GM04504 (cell line): ENCODE measurements around the gene QSOX1.
"Not testable (repeated sequence)": the region's sequence is repeated elsewhere in the genome, so short reads cannot be mapped to it uniquely, and the experiment has no call there.

Experiments
- DNase-seq: peaks from one replicate; pipeline ENCODE4 v3.0.0-alpha.2; 2012; ENCODE audit warnings: low read depth

Gene QSOX1

DNA sequence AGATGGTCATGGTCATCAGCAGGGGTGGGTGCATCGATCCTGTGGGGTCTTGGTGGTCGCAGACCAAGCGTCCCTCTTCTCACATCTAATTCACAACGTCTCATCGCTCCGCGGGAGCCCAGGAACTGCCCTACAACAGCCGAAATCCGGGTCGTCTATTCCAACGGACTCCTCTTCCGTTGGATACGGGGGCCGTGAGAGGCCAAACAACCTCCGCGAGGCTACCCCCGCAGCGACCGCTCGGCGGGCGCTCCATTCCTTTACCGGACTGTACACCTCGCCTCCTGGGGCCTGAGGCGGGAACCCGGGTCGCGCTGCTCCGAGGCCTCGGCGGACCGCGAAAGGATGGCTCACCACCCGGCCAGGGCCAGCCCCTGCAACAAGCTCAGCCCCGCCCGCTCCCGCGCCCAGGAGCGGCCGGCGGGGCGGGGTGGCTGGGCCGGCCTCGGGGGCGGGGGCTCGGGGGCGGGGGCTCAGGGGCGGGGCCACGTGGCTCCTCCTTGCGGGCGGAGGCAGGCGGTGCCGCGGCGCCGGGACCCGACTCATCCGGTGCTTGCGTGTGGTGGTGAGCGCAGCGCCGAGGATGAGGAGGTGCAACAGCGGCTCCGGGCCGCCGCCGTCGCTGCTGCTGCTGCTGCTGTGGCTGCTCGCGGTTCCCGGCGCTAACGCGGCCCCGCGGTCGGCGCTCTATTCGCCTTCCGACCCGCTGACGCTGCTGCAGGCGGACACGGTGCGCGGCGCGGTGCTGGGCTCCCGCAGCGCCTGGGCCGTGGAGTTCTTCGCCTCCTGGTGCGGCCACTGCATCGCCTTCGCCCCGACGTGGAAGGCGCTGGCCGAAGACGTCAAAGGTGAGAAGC is at the start of gene QSOX1:
TSS of gene QSOX1 (plus strand) at position 545 of the 857 bp plus-strand sequence. CDS start at position 584, 39 bp downstream.
- peak; percentile 68 for DNase-seq

GRCh38 chr1:180112091-180112490 is 42.6 kb upstream of the QSOX1 start:
- no peak for DNase-seq

- DNase-seq = no peak
Observed at GRCh38 chr1:180112984-180113647, 41.6 kb upstream of the QSOX1 start.

DNA sequence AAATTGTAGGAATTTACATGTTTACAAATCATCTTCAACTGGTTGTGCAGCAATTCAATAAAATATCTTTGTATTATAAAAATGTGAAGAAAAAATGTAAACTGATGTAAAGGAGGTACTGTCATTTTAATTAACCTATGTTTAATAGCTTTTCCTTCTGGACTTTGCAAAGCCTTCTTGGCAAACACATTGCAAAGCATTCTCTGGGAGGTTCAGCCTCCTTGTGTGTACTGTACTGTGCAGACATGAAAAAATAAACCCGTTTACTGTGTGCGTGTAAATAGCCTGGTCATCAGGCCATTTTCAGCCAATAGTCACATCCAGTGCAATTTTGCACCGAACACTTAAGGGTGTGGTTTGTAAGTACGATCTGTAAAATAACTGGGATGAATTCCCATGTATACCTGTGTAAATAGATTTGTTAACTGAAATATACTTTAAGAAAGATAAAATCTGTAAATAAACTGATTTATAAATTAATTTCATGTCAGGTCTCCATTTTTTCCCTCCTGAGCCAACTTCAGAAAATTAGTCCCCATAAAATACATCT is 40.2 kb upstream of the QSOX1 start:
- DNase-seq = no peak

DNA sequence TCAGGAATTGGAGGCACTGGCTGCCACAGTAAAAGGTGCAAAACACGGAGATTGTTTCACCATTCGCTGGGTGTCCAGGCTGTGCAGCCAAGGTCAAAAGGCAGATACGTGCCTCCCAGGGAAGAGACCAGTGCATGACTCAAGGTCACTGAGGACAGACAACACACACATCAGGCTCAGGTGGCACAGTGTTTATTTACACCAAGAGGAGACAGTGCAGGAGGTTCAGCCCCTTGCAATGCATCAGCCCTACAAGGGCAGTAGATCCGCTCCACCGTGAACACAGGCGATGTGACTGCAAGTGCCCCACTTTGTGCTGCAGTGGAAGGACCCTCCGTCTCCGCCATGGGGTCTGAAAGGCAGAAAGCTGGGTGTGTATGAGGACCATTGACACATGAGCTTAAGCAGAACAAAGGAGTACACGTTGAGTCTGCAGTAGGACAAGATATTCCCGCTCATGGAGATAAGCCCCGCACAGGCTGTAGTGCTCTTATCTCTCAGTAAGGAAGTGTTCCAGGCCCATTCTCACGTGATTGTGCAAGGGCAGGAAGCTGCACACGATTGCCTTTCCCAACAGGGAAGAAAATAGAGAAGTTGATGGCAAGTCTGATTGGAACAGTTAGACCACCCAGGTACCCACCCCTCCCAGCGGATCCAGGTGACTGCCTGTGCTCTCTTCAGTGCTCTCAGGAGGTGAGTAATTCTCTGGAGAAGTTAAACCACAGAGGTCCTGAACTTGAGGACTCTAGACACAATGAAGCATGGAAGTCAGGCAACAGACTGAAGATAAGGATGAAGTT is 37.5 kb upstream of the QSOX1 start:
- no peak for DNase-seq

GRCh38 chr1:180117764-180118116 is 36.9 kb upstream of the QSOX1 start:
- peak; percentile 70 for DNase-seq

DNA sequence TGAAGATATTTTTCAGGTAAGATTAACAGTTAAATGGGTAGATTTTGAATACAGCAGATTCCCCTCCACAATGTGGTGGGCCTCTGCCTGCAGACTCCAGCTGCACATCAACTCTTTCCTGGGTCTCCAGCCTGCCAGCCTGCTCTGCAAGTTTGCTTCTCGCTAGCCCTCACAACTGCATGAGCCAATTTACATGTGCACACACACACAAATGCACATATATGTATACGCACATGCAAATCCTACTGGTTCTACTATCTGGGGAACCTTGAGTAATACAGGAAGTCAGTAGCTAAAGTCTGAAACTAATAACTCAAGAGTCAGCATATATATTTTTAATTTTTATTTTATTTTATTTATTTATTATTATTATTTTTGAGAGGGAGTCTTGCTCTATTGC is 34.8 kb upstream of the QSOX1 start:
- no peak for DNase-seq

GRCh38 chr1:180123463-180123936 is 31.2 kb upstream of the QSOX1 start:
- peak; percentile 6 for DNase-seq

DNA sequence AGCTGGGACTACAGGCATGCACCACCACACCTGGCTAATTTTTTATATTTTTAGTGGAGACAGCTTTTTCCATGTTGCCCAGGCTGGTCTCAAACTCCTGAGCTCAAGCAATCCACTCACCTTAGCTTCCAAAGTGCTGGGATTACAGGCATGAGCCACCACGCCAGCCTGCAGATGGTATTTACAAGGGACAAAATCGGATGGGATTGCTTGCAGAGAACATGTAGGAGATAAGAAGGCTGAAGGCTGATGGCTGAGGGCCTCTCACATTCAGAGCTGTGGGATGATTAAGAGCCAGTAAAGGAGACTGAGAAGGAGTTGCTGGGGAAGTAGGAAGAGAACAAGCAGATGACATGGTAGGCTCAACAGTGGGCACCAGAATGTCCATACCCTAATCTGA is 24.0 kb upstream of the QSOX1 start:
- no peak for DNase-seq

DNA sequence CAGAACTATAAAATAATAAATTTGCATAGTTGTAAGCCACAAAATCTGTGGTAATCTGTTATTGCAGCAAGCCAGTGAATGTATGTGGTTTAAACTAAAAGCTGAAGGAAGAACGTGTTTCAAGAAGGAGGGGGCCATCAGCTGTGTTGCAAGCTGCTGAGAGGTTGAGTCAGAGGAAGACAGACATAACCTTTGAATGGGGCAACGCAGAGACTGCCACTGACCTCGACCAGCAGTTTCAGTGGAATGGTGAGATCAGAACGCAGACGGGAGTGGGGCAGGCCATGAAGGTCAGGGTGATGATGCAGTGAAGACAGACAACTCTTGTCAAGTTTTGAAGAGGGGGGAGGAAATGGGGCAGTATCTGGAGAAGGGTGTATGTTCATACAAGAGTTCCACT is 23.2 kb upstream of the QSOX1 start:
- DNase-seq = peak; percentile 79

DNA sequence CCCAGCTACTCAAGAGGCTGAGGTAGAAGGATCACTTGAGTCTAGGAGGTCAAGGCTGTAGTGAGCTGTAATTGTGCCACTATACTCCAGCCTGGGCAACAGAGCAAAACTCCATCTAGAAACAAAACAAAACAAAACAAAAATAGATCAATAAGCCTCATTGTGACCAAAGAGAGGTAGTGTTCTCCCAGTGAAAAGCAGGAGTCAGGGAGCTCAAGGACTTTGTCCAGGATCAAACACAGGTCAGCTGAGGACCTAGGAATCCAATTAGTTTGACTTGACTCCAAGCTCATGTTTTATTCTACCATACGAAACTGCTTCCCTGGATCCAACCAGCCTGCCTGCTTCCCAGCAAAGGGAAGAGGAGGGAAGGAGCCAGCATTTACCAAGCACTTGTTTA is 21.5 kb upstream of the QSOX1 start:
- no peak for DNase-seq

DNA sequence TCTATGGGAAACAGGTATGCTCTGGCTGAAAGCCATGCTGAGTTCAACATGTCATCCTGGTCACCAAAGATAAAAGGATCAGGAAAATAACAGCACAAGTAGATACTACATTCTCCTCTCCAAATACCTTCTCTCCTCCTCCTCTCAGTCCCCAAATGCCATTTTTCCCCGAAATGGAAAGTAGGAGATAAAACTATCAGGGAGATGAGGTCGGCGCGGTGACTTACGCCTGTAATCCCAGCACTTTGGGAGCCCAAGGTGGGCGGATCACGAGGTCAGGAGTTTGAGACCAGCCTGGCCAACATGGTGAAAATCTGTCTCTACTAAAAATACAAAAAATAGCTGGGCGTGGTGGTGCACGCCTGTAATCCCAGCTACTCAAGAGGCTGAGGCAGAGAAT is 21.0 kb upstream of the QSOX1 start:
- DNase-seq = not testable (repeated sequence)

GRCh38 chr1:180135535-180135934 is 19.1 kb upstream of the QSOX1 start:
- no peak for DNase-seq

DNA sequence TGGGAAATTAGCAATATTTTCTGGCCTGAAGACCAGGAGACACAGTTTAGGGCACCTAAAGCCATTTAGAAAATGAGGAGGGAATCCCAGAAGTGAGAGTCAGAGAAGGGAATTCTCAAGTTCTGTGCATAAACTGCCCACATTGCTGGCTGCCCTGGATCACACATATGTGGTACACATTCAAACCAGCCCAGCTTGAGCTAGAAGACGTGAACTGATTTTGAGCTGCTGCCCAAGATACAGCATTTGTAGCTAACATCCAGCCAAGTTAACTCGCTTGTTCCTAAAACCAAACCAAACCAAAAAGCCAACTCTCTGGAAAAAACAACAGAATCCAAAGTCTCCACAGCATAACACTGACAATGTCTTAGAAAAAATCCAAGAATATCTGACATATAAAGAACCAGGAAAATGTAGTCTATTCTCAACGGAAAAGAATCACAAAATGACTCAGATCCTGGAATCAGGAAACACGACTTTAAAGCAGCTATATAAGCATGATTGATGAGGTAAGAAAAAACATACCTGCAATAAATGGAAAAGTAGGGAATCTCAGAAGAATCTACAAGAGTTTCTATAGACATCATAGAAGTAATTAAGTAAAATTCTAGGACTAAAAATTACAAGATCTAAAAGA is 18.2 kb upstream of the QSOX1 start:
- no peak for DNase-seq

GRCh38 chr1:180136968-180137356 is 17.7 kb upstream of the QSOX1 start:
- DNase-seq = no peak

DNA sequence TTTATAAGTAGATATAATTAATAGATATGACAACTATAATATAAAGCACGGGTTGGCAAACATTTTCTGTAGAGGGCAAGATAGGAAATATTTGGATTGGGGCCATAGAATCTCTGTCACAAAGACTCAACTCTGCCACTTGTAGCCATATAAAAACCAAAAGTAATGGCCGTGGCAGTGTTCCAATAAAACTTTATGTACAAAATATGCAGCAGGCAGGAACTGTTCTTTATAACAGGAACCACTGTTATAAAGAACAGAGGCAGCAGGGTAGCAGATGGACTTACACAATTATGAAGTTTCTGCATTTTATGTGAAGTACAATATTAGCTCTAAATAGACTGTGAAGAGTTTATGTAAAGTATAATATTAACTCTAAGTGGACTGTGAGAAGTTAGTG is 16.9 kb upstream of the QSOX1 start:
- DNase-seq = no peak

DNA sequence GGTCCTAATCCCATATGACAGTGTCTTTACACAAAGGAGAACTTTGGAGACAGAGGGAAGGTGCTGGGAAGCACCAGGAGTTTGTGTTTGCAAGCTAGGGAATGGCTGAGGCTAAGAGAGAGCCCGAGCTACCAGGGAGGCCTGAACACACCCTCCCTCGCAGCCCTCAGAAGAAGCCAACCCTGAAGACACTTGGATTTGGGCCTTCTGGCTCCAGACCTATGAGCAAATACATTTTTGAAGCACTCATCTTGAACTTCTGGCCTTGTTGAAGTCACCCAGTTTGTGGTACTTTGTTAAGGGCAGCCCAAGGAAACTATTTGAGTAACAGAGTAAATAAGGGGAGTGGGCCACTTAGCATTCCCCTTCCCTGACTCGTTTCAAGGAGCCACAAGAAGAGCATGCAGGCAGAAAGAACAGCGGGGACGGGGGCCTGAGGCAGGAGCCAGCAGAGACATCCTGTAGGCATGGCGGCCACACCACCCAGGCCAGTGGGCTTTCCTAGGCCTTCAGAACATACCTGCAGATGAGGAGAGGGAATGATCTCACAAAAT is 13.2 kb upstream of the QSOX1 start:
- no peak for DNase-seq

DNA sequence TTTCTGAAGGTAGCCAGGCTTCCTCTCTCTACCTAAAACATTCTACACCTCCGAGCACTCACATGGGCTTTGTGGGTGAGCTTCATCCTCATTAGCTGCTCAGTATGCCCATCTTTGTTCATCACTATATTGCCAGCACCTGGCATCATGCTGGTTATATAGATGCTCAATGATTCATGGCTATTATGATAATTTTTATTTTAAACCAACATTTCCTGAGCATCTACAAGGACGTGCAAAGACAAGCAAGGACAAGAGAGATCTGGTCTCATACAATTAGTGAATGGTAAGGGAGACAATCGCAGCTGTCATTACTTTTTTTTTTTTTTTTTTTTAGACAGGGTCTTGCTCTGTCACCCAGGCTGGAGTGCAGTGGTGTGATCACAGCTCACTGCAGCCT is 11.3 kb upstream of the QSOX1 start:
- DNase-seq = no peak

DNA sequence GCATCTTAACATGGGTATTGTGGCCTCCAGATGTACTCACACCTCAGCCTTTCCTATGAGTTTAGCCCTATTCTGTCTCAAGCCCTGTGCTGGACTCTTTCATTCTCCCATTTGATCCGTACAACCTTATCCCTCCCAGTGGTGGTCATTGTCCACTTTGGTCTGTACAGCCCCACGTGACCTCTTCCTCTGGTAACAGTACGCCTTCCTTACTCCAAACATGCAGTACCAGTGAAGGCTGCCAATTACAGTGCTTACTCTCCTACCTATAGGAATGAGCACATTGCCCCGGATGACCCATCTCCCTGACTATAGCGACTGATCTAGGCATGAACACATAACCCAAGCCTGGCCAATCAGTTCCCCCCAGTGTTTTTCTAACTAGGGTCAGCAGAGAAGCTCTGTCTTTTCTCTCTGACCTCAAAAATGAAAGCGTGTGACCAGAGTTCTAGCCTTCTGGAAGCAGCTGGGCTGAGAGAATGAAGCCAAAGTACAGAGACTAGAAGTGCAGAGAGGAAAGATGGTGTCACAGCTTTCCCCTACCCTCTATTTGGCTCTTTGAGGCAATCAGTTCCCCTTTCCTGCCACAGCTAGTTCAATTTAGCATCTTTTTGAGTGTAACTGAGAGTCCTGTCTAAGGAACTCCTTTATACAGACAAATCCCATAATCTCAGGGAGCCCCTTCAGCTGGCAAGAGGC is 9.9 kb upstream of the QSOX1 start:
- DNase-seq = no peak

DNA sequence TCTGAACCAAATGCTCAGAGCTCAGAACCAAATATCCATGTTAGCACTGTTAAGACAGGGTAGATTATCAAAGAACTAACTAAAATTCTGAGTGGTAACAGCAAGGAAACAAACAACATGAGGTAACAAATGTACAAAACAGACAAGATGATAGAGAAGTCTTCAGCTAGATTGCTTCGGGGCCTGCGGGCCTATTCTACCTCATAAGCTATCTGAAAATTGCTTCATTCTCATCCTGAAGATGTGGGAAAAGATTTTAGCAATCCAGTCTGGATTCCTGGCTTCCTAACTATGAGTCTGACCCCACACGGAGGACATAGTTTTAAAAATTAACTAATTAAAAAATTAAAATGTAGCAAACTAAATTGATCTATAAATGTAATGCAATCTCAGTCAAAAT is 9.2 kb upstream of the QSOX1 start:
- no peak for DNase-seq

- DNase-seq = no peak
Observed at GRCh38 chr1:180150982-180151381, 3.7 kb upstream of the QSOX1 start.
